LoVo (cell line): ENCODE data around the gene SELENOO.

Experiments
- DNase-seq: peaks from one replicate; pipeline ENCODE4 v3.0.0-alpha.2; 2016; ENCODE audit warnings: low spot score

SELENOO gene

GRCh38 chr22:50238755-50239154 lies 37.9 kb downstream of the SELENOO start:
- no peak for DNase-seq

GRCh38 chr22:50242406-50242949 lies 41.7 kb downstream of the SELENOO start:
- DNase-seq = no peak

- DNase-seq = no peak
These were observed 43.0 kb downstream of the SELENOO start for GRCh38 chr22:50243685-50244419.

GRCh38 chr22:50244420-50245213 lies 43.8 kb downstream of the SELENOO start, which contains the start of gene TUBGCP6:
TUBGCP6 (minus strand) TSS chr22:50245023; CDS start chr22:50244459, 564 bp downstream.
- peak; percentile 95 for DNase-seq

GRCh38 chr22:50245214-50246072 lies 44.6 kb downstream of the SELENOO start:
- DNase-seq = peak; percentile 22

GRCh38 chr22:50246242-50247175 lies 45.7 kb downstream of the SELENOO start:
- no peak for DNase-seq

- no peak for DNase-seq
These were observed 46.9 kb downstream of the SELENOO start for GRCh38 chr22:50247748-50248147.

- DNase-seq = no peak
These were observed 47.6 kb downstream of the SELENOO start for GRCh38 chr22:50248196-50249081.

GRCh38 chr22:50249341-50250248 lies 48.8 kb downstream of the SELENOO start:
- no peak for DNase-seq

- DNase-seq = no peak
These were observed 49.4 kb downstream of the SELENOO start for GRCh38 chr22:50250249-50250554.

GRCh38 chr22:50250555-50251476 lies 50.0 kb downstream of the SELENOO start, which contains the start of gene HDAC10:
HDAC10 (minus strand) TSS chr22:50251265; CDS start chr22:50251032, 233 bp downstream.
- peak; percentile 72 for DNase-seq

GRCh38 chr22:50251477-50252081 lies 50.8 kb downstream of the SELENOO start:
- no peak for DNase-seq

GRCh38 chr22:50252082-50253045 lies 51.6 kb downstream of the SELENOO start:
- DNase-seq = peak; percentile 50

GRCh38 chr22:50253046-50253915 lies 52.5 kb downstream of the SELENOO start:
- DNase-seq = no peak

GRCh38 chr22:50253941-50254340 lies 53.1 kb downstream of the SELENOO start:
- DNase-seq = no peak
